CD1c-positive myeloid dendritic cell (primary cell): Measurements from ENCODE around the gene PMM2.
"Not testable (repeated sequence)": the region's sequence is repeated elsewhere in the genome, so short reads cannot be mapped to it uniquely, and the experiment has no call there.

Experiments
- DNase-seq: peaks from one replicate; pipeline ENCODE4 v3.0.0-alpha.2; 2016; ENCODE audit errors: extremely low spot score

The PMM2 gene

DNA sequence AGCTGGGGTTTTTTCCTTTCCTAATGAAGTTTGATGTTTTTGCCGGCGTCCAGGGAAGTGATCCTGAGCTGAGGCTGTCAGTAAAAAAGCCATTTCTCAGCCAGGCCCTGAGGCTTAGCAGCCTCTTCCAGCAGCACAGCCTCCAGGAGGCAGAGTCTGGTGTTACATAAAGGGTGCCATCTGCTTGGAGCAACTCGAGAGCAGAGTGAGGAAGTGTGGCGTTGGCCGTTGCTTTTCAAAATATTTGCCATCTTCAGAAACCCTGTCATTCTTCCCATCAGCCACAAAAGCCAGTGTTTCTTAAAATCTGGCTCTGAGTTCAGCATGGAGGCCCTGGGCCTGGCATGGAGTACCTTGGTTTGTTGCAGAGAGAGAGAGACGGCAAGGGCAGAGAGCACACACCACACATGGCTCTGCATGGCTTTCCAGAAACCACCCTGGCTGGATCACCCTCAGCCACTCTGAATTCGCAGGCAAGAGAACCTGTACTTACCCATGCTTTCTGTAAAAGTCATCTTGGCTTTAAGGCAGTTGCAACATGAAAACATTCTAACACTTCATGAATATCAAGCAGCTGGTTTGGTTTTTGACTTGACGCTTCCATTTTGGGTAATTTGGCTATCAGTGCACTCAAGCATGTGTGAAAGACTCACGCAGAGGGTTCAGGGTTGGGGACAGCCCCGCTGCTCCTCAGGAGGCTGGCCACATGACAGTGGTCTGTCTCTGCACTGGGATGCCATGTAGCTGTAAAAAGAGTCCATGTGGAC lies 21.0 kb downstream of the PMM2 start:
- DNase-seq, result no peak

DNA sequence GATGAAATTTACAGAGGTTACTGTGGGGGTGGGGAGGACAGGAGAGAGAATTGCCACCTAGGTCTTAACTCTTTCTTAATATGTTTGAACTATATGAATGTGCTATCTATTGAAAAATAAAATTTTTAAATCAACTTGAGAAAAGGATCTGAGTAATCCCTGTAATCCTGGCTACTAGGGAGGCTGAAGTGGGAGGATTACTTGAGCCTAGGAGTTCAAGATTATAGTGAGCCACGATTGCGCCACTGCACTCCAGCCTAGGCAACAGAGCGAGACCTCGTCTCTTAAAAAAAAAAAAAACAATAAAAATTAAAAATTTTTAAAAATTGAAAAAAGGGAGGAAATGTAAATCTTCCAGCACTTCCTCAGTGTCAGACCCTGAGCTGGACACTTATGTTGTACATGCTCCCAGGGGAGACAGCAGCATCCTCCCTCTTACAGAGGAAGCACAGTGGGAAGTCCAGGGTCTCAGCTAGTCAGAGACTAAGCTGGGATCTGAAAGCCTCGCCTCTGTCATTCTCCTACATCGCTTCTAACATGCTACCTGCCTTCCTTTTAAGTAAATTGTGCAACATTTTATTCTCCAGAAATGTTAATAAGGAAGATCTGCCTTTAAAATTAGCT lies 21.9 kb downstream of the PMM2 start:
- DNase-seq, result no peak

DNA sequence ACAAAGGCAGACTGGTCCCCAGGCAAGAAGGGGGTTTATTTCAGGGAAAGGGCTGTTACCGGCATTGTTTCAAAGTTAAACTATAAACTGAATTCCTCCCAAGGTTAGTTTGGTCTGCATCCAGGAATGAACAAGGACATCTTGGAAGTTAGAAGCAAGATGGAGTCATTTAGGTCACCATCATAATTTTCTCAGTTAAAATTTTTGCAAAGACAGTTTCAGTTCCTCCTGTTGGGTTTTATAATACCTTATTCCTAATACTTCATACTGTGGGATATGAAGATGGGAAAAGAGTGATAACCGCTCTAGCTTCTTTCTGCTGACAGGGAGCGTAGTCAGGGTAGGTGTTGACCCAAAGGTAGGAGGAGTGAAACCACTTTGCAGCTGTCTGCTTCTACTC lies 24.8 kb downstream of the PMM2 start:
- no peak for DNase-seq

DNA sequence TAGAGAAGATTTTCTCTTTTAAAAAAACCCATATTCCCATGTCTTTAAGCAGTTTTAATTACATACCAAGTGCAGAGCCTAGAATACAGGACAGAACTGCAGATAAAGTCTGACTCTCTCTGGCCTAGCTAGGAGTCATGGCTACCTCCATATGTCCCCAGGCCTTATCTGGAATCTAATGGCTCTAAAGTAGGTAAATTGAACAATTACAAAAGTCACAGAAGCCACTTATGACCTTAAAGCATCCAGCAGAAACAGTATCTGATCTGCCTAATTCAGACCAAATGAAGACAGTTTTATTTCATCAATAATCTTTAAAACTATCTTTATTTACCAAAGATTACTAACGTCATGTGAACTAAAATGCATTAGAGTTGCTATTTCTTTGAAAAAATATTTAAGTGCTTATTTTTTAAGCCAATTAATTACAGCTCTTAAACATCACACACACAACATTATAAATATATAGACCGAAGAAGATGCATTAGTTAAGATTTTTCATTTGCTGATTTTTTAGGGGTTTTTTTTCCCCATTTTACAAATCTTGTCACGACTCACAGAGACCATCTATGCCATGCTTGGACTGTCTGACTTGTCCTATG lies 28.7 kb downstream of the PMM2 start:
- no peak for DNase-seq

DNA sequence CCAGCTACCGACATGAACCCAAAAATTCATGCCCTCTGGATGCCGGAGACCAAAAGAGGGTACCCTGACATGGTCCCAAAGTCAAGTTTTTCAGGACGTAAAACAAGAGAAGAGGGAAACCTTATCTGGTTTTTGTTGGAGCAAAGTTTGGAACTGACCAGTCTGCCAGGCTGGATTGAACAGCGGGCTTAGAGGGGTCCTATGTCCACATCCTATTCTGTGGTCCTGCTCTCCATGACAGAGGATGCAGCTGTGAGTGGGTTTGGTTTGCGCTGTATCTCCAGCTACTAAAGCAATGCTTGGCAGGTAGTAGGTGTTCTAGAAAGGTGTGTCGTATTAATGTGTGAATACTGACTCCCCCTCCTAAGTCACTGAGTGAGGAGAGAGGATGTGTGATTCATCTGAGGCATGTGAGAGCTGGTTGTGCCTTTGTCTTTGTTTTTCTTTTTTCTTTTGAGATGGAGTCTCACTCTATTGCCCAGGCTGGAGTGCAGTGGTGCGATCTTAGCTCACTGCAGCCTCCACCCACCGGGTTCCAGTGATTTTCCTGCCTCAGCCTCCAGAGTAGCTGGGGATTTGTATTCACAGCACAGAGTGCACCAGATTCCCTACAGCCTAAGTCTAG lies 31.0 kb downstream of the PMM2 start:
- no peak for DNase-seq

DNA sequence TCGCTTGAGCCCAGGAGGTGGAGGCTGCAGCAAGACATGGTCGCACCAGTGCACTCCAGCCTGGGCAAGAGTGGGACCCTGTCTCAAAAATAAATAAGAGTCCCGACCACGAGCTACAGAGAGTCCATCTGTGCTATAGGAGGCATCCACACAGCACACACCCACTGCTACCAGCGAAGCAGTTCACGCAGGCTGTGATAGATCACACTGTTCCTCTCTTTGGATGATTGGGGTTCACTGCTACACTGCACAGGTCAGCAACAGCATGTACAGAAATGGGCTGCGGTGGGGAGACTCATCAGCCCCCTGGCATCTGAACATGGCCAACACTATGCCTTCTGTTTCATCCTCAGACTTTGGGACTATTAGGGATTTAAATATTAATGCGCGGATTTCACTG lies 33.8 kb downstream of the PMM2 start:
- no peak for DNase-seq

DNA sequence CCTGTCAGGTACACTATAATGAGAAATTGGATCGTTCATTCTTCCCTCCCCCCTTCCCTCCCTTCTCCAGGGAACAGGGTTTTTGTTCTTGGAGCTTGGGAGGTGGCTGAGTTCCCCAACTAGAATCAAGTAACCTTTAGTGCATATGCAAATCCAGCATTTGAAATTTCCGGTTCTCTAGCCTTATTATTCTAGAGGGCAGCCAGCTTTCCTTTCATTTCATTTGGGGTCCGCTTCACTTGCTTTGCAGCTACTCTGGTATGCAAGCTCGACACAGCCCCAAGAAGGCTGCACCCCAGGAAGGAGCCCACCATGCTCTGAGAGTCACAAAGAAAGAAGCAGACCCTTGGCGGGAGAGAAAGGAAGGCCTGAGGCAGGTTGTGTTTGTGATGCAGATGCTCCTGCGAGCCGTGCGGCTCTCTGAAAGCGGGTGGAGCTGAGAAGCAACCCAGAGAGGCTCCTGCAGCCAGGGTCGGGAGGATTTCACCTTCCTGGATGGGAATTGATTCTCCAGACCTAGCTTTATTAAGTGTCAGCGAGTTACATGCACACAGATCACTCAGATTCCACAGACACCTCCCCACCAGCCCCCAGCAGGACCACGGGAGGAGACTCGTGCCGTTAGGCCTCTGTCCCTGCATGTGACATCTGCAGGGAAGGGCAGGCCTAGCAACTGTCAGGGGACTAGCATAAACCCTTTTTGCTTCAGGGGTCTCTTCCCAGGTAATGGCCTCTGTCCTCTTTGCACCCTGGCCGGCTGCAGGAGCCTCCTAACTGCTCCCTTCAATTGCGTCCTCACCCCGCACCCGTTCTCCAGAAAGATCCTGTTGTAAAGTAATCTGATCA lies 34.5 kb downstream of the PMM2 start:
- no peak for DNase-seq

DNA sequence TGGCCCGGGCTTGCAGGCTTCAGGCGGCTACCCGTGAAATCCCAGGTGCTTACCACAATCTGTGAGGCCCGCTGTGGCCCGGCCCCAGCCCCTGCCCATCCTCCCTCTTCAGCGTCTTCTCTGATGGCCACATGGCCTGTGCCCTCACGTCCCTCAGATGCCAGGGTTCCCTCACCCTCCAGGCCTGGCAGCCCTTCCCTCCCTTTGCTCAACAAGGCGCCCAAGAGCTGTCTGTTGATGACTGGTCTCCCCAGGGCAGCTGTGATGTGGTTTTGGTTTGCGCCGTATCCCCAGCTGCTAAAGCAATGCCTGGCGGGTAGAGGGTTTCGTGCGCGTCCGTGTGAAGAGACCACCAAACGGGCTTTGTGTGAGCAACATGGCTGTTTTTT lies 35.1 kb downstream of the PMM2 start:
- no peak for DNase-seq

DNA sequence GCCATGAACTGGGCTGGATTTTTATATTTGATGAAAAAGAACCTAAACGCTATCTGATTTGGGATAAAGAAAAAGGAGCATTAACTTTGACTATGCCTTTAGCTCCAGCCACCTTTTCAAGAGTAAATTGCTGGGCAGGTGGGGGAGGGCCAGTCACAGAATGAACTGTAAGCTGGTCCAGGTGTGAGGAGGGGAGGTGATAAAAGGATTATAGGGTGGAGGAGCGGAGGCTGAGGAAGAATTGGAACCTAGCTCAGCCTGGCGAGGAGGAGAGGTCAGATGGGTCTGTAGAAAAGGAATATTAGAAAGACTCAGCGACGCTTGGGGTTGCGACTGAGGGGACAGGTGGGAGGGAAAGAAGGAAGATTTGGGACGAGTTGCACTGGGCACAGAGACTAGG lies 39.2 kb downstream of the PMM2 start:
- not testable (repeated sequence) for DNase-seq

DNA sequence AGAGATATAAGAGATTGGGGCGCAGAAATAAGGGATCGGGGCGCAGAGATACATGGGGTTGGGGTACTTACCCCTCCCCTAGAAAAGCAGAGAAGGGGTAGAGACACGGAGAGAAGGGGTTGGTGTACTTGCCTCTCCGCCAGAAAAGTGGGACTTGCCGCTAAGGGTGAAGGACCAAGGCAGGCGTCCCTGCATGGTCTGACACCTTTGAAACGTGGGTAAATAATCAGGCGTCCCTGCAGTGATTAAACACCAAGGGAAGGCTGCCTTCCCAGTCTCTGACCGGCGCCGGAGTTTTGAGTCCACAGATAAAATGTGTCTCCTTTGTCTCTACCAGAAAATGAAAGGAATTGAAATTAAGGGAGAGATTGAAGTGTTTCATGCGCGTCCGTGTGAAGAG lies 40.0 kb downstream of the PMM2 start:
- DNase-seq, result not testable (repeated sequence)

DNA sequence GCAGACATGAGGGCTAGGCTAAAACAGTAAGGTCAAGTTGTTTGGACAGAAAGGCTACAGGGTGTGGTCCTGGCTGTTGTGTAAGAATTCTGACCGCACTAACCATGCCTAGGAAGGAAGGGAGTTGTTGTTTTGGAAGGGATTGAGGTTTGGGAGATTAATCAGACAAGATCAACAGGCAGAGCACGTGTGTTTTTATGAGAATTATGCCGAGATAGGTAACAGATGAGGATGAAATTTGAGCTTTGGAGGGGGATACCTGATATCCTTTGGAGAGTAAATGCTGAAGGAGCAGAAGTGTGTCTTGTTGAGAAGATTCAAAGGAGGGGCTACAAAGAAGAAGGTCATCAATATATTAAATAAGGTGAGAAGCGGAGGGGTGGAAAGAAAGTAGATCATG lies 44.4 kb downstream of the PMM2 start:
- not testable (repeated sequence) for DNase-seq

DNA sequence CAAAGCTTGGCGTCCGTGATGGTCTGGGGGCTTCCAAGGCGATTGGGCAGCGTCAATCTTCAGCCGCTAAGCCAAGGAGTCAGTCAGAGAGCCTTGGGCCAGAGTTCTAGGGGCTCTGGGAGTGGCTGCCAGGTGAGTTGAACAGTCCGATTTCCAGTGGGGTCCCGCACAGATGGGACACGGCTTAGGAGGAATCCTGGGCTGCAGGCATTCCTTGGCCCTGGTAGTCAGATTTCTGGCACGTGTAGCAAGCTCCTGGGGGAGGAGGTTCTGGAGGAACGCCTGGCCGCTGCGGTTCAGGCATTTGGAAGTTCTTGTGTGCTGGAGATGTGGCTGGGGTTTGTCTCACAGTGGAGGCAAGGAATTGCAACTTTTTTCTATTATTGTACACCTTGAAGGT lies 45.7 kb downstream of the PMM2 start:
- not testable (repeated sequence) for DNase-seq

DNA sequence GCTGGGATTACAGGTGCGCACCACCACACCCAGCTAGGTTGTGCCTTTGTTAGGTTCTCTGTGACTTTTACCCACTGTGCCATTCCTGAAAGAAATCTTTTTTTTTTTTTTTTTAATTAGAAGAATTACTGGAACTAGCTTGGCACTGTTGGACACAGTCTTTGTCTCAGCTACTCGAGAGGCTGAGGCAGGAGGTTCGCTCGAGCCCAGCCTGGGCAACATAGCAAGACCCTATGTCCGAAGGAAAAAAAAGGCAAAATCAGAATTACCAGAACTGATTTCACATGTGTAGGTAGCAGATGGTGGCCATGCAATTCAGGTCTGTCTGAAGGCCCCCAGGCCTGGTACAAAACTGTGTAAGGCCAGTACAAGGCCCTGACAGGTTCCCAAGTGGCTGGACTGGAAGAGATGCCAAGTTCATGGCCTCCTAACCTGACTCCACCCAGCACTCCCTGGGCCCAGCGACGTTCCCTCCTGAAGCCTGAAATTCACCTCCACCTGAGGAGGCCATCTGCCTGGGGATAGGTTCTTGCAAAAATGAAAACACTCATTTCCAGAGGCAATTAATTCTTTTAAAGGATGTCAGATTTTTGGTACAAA lies 48.2 kb downstream of the PMM2 start:
- no peak for DNase-seq

DNA sequence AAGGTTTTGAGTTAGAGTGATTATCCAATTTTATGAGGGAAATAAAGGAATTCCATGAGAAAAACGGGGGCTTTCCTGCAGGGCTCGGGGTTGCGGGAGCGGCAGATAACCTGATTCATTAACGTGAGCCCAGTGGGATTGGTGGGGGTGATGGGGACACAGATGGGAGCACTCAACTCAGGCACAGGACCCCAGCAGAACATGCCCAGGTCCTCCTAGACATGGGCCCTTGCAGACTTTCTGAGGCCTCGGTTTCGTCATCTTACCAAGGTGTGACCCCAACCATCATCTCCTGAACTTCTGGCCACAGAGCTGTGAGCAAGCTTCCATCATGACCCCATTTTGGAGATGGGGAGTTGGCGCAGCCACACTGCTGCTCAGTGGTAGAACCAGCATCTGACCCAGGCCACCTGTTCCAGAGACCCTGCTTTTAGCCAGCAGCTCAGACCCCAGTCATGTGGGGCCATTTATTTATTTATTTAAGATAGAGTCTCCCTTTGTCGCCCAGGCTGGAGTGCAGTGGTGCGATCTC lies 48.8 kb downstream of the PMM2 start:
- no peak for DNase-seq

DNA sequence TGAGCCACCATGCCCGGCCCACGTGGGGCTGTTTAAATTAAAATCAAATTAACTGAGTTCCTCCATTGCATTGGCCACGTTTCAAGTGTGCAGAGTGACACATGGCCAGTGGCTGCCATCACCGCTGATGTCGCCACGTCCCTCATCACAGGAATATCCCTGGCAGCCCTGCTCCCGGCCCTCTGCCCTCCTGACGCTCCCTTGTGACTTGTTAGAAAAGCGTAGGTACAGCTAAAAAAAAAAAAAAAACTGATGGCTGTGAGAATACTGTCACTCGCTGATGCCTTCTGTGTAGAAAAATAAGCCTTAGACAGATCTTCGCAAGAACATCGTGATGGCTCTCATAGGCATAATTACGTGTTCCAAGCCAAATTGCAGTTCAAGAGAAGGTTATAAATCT lies 49.5 kb downstream of the PMM2 start:
- no peak for DNase-seq

DNA sequence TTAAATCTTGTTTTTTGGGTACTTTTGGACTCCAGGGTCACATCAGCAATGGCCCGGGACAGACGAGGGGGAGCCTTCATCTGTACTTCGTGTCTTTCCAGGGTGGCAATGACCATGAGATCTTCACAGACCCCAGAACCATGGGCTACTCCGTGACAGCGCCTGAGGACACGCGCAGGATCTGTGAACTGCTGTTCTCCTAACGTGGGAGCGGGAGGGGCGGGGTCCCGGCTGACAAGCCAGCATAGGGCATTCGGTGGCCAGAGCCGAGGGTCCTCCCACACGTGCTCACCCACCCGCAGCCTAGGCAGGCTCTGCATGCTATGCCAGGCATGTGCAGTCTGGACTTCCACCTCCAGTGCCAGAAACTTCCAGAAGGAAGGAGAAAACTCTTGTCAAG lies 50.0 kb downstream of the PMM2 start:
- no peak for DNase-seq

DNA sequence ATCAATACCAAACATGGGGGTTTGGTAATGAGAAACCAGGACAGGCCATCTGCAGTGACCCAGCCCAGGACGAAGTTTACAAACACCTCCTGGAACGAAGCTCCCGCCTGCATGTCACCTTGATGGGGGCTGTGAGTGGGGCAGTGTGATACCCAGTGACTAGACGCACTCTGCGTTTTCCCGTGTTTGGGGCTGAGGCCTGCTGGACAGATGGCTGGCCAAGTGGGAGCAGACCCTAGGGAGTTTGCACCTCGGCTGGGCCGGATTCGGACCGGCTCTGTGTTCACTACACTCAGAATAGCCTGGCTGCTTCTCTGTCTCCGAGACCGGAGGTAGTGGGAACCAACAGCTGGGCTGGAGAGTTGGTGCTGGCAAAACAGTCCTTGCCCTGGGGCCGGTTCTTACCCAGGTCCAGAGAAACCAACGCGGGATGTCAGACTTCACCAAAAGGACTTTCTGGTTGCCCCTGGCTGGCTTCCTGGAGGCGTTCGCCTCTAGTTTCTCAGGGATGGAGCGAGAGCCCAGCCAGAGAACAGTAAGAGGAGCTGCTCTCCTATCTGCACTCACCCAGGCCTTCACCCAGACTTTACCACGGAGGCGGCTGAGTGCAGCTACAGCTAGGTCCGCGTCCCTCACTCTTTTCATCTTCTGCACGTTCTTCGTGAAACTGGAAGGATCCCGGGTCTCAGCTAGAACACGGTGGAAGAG lies 50.7 kb downstream of the PMM2 start:
- DNase-seq, result no peak

DNA sequence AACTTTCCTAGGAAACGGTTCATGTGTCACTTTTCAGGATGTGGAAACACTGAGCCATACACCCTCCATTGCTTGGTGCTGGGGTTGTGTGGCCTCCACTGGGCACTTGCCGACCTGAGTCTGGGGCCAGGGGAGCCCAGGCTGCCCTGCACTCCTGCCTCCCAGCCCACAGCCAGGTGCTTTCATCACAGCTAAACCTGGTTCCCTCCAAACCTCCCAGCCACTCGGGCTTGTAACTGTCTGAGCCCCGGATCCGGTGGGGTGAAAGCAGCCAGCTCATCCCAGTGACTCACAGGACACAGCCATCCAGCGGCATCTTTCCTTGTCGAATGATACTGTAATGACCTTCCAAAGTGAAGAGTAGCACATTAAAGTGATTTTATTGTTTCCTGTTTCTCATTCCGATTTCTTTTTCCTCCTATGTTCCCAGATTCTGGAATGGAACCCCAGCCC lies 51.3 kb downstream of the PMM2 start:
- no peak for DNase-seq

DNA sequence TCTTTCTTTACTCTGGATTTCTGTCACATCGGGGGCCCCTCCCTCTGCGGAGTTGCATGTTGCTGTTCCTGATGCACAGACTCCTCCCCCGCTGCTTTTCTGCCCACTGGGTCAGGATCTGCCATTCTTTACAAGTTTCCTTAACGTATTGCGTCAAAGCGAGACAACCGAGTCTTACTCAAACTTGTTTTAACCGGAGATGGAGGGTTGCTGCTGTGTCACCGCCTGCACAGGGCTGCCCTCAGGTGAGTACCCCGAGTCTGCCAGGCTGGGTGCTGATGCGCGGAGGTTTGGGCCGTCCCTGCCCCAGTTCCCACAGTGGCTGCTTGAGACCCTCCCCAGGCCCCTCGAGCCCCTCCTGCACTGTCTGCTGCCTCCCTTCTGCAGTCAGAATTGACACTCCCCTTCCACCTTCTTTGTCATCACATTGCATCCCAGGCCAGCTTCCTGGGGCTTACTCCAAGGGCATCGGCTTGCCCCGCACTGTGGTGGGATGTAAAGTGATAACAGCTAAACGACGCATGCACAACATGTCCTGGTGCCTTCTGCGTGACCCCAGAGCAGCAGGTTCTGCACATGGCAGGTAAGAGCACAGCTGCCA lies 51.9 kb downstream of the PMM2 start:
- DNase-seq, result no peak

DNA sequence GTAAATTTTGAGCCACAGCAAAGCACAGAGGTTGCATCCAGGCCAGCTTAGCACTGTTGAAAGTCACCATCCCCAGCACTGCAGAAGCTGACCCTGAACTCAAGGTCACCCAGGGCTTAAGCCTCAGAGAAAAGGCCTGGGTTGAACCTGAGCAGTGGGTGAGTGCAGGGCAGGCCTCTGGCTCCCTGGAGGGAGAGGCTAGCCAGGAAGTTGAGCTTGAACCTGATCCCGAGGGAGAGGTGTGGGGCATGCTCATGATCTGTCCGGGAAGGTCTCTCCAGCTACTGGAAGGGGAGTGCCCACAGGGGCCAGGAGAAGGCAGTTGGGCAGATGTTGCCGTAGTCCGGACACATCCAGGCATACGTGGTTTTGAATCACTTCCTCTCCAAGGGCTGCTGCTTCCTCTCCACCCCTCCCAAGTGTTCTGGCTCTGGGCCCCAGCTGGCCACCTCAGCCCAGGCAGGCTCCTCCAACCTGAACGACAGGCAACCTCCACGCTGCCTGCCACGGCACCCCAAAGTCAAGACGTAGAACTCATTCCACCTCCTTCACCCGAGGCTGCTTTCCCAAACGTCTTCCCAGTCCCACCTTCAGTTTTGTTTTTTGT lies 52.7 kb downstream of the PMM2 start:
- peak; percentile 45 for DNase-seq
